HEK293 (cell line): Measurements from ENCODE around the gene JAZF1.

Source experiments
- CTCF ChIA-PET: fragments of 350-600 bp; formaldehyde crosslinking; extraction: SDS; loops from one replicate; lab custom pipeline; 2021; ENCODE audit warnings: antibody characterized with exemption; lab: Yijun Ruan, JAX
- POLR2A ChIA-PET: fragments of 300-600 bp; formaldehyde crosslinking; extraction: SDS; loops from one replicate; lab custom pipeline; 2020; ENCODE audit warnings: antibody characterized with exemption, inconsistent platforms; lab: Yijun Ruan, JAX
- H3K27ac ChIP-seq: fragments of 200-500 bp; sonication (Bioruptor generic); 2 replicates; pipeline ENCODE4 v1.5.1; 2014; ENCODE audit warnings: low read depth, low read length, control low read depth, inconsistent platforms; ENCODE audit errors: extremely low read depth
- H3K36me3 ChIP-seq, 2 experiments: fragments of 200-500 bp in 1 of 2; sonication (Bioruptor generic) in 1 of 2; 1 replicate in 1 of 2; 2 replicates in 1 of 2; pipeline ENCODE4 v1.5.1; 2014 to 2017; ENCODE audit warnings: inconsistent platforms in 2 of 2, low read length in 2 of 2; ENCODE audit not compliant: control insufficient read depth in 2 of 2, insufficient read depth in 1 of 2
- H3K4me1 ChIP-seq: fragments of 200-500 bp; sonication (Bioruptor generic); 2 replicates; pipeline ENCODE4 v1.5.1; 2014; ENCODE audit warnings: mild to moderate bottlenecking, low read length, inconsistent platforms; ENCODE audit not compliant: control insufficient read depth, insufficient read depth
- H3K4me3 ChIP-seq: 2 replicates; pipeline ENCODE4 v1.5.1; 2011; ENCODE audit warnings: low read depth, mild to moderate bottlenecking, control low read depth, low read length, moderate library complexity
- H3K9me3 ChIP-seq: fragments of 200-500 bp; sonication (Bioruptor generic); 2 replicates; pipeline ENCODE4 v1.5.1; 2014; ENCODE audit warnings: low read depth, low read length, inconsistent platforms; ENCODE audit not compliant: control insufficient read depth, insufficient read depth
- ATF2 ChIP-seq: fragments of 450-650 bp; formaldehyde crosslinking; IDR thresholded peaks from 2 replicates; pipeline ENCODE4 v1.5.1; 2016; ENCODE audit warnings: missing biosample characterization, missing genetic modification characterization, low read depth
- GLI2 ChIP-seq: fragments of 450-650 bp; formaldehyde crosslinking; IDR thresholded peaks from 2 replicates; pipeline ENCODE4; 2017; ENCODE audit warnings: missing biosample characterization, missing genetic modification characterization, low read depth, borderline replicate concordance
- KLF9 ChIP-seq: fragments of 450-650 bp; formaldehyde crosslinking; IDR thresholded peaks from 2 replicates; pipeline ENCODE4 v1.5.1; 2016; ENCODE audit warnings: missing biosample characterization, missing genetic modification characterization, low read depth
- PATZ1 ChIP-seq: fragments of 450-650 bp; formaldehyde crosslinking; IDR thresholded peaks from 2 replicates; pipeline ENCODE4 v1.5.1; 2016; ENCODE audit warnings: missing biosample characterization, missing genetic modification characterization
- PBX3 ChIP-seq: sonication (generic); formaldehyde crosslinking; IDR thresholded peaks from 2 replicates; pipeline ENCODE4 v1.8.1; 2022; ENCODE audit warnings: mild to moderate bottlenecking, moderate library complexity, missing genetic modification reagents
- ZBTB17 ChIP-seq: fragments of 450-650 bp; formaldehyde crosslinking; IDR thresholded peaks from 2 replicates; pipeline ENCODE4 v1.5.1; 2016; ENCODE audit warnings: missing biosample characterization, missing genetic modification characterization
- ZBTB20 ChIP-seq: fragments of 450-650 bp; formaldehyde crosslinking; IDR thresholded peaks from 2 replicates; pipeline ENCODE4 v1.5.1; 2016; ENCODE audit warnings: missing biosample characterization, missing genetic modification characterization
- ZNF169 ChIP-seq: fragments of 450-650 bp; formaldehyde crosslinking; IDR thresholded peaks from 2 replicates; pipeline ENCODE4 v1.5.1; 2016; ENCODE audit warnings: missing biosample characterization, missing genetic modification characterization
- ZNF2 ChIP-seq: fragments of 450-650 bp; formaldehyde crosslinking; IDR thresholded peaks from 2 replicates; pipeline ENCODE4 v1.5.1; 2016; ENCODE audit warnings: missing biosample characterization, missing genetic modification characterization
- ZNF221 ChIP-seq: fragments of 450-650 bp; formaldehyde crosslinking; IDR thresholded peaks from 2 replicates; pipeline ENCODE4 v1.5.1; 2017; ENCODE audit warnings: missing biosample characterization, missing genetic modification characterization, borderline replicate concordance
- ZNF23 ChIP-seq: fragments of 450-650 bp; formaldehyde crosslinking; IDR thresholded peaks from 2 replicates; pipeline ENCODE4 v1.5.1; 2016; ENCODE audit warnings: missing biosample characterization, missing genetic modification characterization, borderline replicate concordance
- ZNF354C ChIP-seq: fragments of 450-650 bp; formaldehyde crosslinking; IDR thresholded peaks from 2 replicates; pipeline ENCODE4 v1.5.1; 2016; ENCODE audit warnings: missing biosample characterization, missing genetic modification characterization, low read depth, borderline replicate concordance
- ZNF416 ChIP-seq: fragments of 450-650 bp; formaldehyde crosslinking; IDR thresholded peaks from 2 replicates; pipeline ENCODE4 v1.5.1; 2016; ENCODE audit warnings: missing biosample characterization, missing genetic modification characterization
- ZNF518A ChIP-seq: fragments of 450-650 bp; formaldehyde crosslinking; conservative IDR thresholded peaks from 2 replicates; pipeline ENCODE4 v1.5.1; 2016; ENCODE audit warnings: low read depth, missing biosample characterization, missing genetic modification characterization
- ZNF521 ChIP-seq: fragments of 450-650 bp; formaldehyde crosslinking; IDR thresholded peaks from 2 replicates; pipeline ENCODE4 v1.5.1; 2017; ENCODE audit warnings: missing biosample characterization, mild to moderate bottlenecking, missing genetic modification characterization
- ZNF626 ChIP-seq: fragments of 450-650 bp; sonication (Bioruptor Pico); formaldehyde crosslinking; IDR thresholded peaks from 2 replicates; pipeline ENCODE4 v1.5.1; 2018; ENCODE audit warnings: missing biosample characterization, missing genetic modification characterization, inconsistent platforms
- ZNF629 ChIP-seq: fragments of 450-650 bp; formaldehyde crosslinking; IDR thresholded peaks from 2 replicates; pipeline ENCODE4 v1.5.1; 2017; ENCODE audit warnings: missing biosample characterization, missing genetic modification characterization
- ZSCAN16 ChIP-seq: fragments of 450-650 bp; formaldehyde crosslinking; IDR thresholded peaks from 2 replicates; pipeline ENCODE4 v1.5.1; 2016; ENCODE audit warnings: missing biosample characterization, missing genetic modification characterization
- TF ChIP-seq, protein P1 (sequence below): fragments of 450-650 bp; formaldehyde crosslinking; IDR thresholded peaks from 2 replicates; pipeline ENCODE4 v1.5.1; 2016; ENCODE audit warnings: missing biosample characterization, missing genetic modification characterization

The JAZF1 gene

GRCh38 chr7:28128608-28129007 is 52.0 kb downstream of the JAZF1 start (continued):
- no peak for TF ChIP-seq ZNF629
- TF ChIP-seq PATZ1 = no peak
- no peak for TF ChIP-seq ZNF521 (tag by site-specific recombination)
- TF ChIP-seq ZNF2 (tag by site-specific recombination) = no peak

GRCh38 chr7:28126410-28127041 is 54.1 kb downstream of the JAZF1 start:
- Histone ChIP-seq H3K36me3 (no peaks in the 10 kb centered on the region), H3K4me1 (peaks cover 3% of the 10 kb centered on the region; the same call in 1 of the 2 replicates), H3K4me3 (no peak overlapping the region), H3K9me3 (no peaks in the 10 kb centered on the region), H3K27ac (no peak overlapping the region)
- POLR2A ChIA-PET = no interaction called here
- CTCF ChIA-PET = interaction anchor here (0.7 to 1.3 kb wide), 2 partner anchors 29 to 33 kb away, joined by 6 read pairs; no protein-coding TSS in a partner anchor
- no peak for TF ChIP-seq KLF9
- TF ChIP-seq ZNF23 (tag by site-specific recombination) = no peak
- no peak for TF ChIP-seq PBX3 (CRISPR knock-in tag)
- no peak for TF ChIP-seq ZNF416 (tag by site-specific recombination)
- TF ChIP-seq, protein P1, sequence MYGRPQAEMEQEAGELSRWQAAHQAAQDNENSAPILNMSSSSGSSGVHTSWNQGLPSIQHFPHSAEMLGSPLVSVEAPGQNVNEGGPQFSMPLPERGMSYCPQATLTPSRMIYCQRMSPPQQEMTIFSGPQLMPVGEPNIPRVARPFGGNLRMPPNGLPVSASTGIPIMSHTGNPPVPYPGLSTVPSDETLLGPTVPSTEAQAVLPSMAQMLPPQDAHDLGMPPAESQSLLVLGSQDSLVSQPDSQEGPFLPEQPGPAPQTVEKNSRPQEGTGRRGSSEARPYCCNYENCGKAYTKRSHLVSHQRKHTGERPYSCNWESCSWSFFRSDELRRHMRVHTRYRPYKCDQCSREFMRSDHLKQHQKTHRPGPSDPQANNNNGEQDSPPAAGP (tag by site-specific recombination) = no peak
- TF ChIP-seq ZNF518A (tag by site-specific recombination) = no peak

- CTCF ChIA-PET = interaction anchor here (0.7 to 1.7 kb wide), 6 partner anchors 28 to 1069 kb away, joined by 3 to 6 read pairs (median 4); partner anchors contain the start of gene CHN2
- no peak overlapping the region for H3K27ac ChIP-seq
- no peaks in the 10 kb centered on the region for H3K36me3 ChIP-seq
- H3K9me3 ChIP-seq = no peaks in the 10 kb centered on the region
- POLR2A ChIA-PET = no interaction called here
- H3K4me3 ChIP-seq = no peak overlapping the region
- peaks cover 2% of the 10 kb centered on the region; the same call in 1 of the 2 replicates for H3K4me1 ChIP-seq
- no peak for TF ChIP-seq ZNF626 (tag by site-specific recombination)
- no peak for TF ChIP-seq GLI2 (tag by site-specific recombination)
- no peak for TF ChIP-seq ZBTB20
- TF ChIP-seq ZNF169 (tag by site-specific recombination) = no peak
- no peak for TF ChIP-seq ZSCAN16 (tag by site-specific recombination)
- no peak for TF ChIP-seq ZNF221 (tag by site-specific recombination)
- TF ChIP-seq ZBTB17 (tag by site-specific recombination) = no peak
- no peak for TF ChIP-seq ATF2 (tag by site-specific recombination)
- TF ChIP-seq ZNF354C (tag by site-specific recombination) = no peak
These were observed 54.9 kb downstream of the JAZF1 start for GRCh38 chr7:28125431-28126409.
